ENCODE results near the gene CRNKL1. TPM values are rescaled to one million over a fixed set of nuclear protein-coding genes. Genes with fewer than 3 reads are reported as not detected.

The CRNKL1 gene
- 5.9 and 6.7 TPM in 2 replicates for total RNA-seq (2022)
- percentile 55 among the genes with signal in this experiment for Bru-seq, nascent RNA
- BruChase-seq, experiment 1, labeled RNA remaining after a 6-hour chase = percentile 57 among the genes with signal in this experiment
- percentile 59 among the genes with signal in this experiment for BruChase-seq, experiment 2, labeled RNA remaining after a 2-hour chase
- long read RNA-seq, full-length matches to known transcripts = 11 of 19 reads
- long read RNA-seq, partial matches to known transcripts = 1 of 19 reads
- long read RNA-seq, other reads (novel, unspliced or antisense) = 7 of 19 reads

DNA sequence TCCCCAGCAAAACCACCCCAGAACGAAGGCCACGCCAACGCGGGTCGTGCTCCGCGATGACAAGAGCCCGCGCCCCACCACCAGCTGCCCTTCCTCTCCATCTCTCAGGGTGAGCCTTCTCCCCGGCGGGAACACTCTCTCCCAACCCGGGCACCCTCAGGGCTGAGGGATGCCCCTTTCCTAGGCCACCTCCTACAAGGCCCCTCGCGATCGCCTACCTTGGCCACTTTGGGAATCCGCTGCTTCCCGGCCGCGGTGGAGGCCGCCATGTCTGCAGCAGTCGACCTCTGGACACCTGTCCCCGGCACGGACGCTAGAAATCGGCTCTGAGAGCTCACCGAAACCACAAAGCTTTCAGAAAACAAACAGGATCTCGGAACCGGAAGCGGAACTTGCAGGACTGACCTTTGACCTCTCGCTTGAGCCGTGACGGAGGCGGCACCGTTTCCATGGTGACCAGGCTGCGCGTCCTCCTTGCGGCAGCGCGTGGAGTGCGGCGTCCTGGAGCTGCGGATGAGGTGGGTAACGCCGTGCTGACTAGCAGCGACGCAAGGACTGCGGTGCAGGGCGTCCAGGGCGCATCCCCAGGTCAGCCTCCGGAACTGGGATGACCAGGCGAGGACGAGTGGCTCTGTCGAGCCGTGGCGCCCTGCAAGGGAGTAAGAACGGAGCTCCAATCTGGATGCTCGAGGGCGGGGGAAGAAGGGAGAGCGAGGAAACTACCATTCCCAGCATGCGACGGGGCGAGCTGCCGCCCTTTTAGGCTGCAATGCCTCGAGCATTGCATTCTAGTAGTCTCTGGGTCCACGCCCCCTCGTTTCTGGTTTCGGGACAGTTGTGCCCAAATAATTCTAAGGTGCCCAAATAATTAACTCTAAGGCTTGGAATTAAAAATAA lies at the start of gene CRNKL1, which contains the start of gene CFAP61:
TSS of gene CRNKL1 (minus strand) at position 393 of the 897 bp plus-strand sequence. CDS start at position 269, 124 bp downstream.
TSS of gene CFAP61 (plus strand) at position 459 of the 897 bp plus-strand sequence. CDS start 4,122 bp downstream, outside the sequence.
- TF ChIP-seq, protein P1, sequence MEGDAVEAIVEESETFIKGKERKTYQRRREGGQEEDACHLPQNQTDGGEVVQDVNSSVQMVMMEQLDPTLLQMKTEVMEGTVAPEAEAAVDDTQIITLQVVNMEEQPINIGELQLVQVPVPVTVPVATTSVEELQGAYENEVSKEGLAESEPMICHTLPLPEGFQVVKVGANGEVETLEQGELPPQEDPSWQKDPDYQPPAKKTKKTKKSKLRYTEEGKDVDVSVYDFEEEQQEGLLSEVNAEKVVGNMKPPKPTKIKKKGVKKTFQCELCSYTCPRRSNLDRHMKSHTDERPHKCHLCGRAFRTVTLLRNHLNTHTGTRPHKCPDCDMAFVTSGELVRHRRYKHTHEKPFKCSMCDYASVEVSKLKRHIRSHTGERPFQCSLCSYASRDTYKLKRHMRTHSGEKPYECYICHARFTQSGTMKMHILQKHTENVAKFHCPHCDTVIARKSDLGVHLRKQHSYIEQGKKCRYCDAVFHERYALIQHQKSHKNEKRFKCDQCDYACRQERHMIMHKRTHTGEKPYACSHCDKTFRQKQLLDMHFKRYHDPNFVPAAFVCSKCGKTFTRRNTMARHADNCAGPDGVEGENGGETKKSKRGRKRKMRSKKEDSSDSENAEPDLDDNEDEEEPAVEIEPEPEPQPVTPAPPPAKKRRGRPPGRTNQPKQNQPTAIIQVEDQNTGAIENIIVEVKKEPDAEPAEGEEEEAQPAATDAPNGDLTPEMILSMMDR (IDR thresholded peaks at IDR 0.05; ENCODE audit: unreplicated experiment) = no peak
- intact Hi-C loops (cut with micrococcal nuclease; ENCODE audit: unreplicated experiment) = no loop called here
- peak within 1 kb of the TSS; percentile 94 for H3K27ac Mint-ChIP-seq (ENCODE audit: unreplicated experiment)
- H3K4me1 Mint-ChIP-seq (ENCODE audit: low read depth, unreplicated experiment) = no peaks in the 10 kb centered on the region
- BruUV-seq (replicated peaks) = no TSS peak
- CTCF ChIA-PET = interaction anchor here (0.6 kb wide), 2 partner anchors 294 to 1260 kb away, joined by 3 read pairs; no protein-coding TSS in a partner anchor
- H3K27me3 Mint-ChIP-seq (ENCODE audit: unreplicated experiment) = no peaks in the 10 kb centered on the region
- peak within 1 kb of the TSS; percentile 99 for H3K4me3 Mint-ChIP-seq (ENCODE audit: low read depth, unreplicated experiment)
- no peaks in the 10 kb centered on the region for H3K9me3 Mint-ChIP-seq (ENCODE audit: low read depth, unreplicated experiment)
- H3K36me3 Mint-ChIP-seq (ENCODE audit: insufficient read depth, unreplicated experiment) = peaks cover 27% of the 10 kb centered on the region
- peak; percentile 79 for DNase-seq

DNA sequence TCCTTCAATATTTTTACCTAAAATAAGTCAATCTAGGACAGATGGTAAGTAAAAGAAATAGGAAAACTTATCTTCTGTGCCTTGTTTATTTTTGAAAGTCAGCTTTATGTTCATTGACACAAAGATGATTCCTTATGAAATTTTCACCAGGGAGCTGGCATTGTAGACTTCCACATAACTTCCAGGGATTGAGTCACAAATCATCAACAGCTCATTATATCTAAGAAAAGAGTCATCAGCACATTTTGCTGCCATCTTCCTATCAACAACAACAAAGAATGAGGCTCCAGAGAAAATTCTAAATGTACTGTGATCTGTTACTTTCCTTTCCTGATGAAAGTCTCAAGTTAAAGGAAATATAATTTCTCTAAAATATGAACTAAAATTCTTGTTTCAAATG lies 48.6 kb upstream of the CRNKL1 start:
- TF ChIP-seq, protein P1 (IDR thresholded peaks at IDR 0.05; ENCODE audit: unreplicated experiment) = no peak
- H3K27me3 Mint-ChIP-seq (ENCODE audit: unreplicated experiment) = peaks cover 37% of the 10 kb centered on the region
- CTCF ChIA-PET = no interaction called here
- H3K4me3 Mint-ChIP-seq (ENCODE audit: low read depth, unreplicated experiment) = no peak overlapping the region
- intact Hi-C loops (cut with micrococcal nuclease; ENCODE audit: unreplicated experiment) = no loop called here
- no peaks in the 10 kb centered on the region for H3K36me3 Mint-ChIP-seq (ENCODE audit: insufficient read depth, unreplicated experiment)
- no peak overlapping the region for H3K27ac Mint-ChIP-seq (ENCODE audit: unreplicated experiment)
- DNase-seq = no peak
- no peaks in the 10 kb centered on the region for H3K4me1 Mint-ChIP-seq (ENCODE audit: low read depth, unreplicated experiment)
- H3K9me3 Mint-ChIP-seq (ENCODE audit: low read depth, unreplicated experiment) = no peaks in the 10 kb centered on the region
- BruUV-seq (replicated peaks) = no TSS peak

DNA sequence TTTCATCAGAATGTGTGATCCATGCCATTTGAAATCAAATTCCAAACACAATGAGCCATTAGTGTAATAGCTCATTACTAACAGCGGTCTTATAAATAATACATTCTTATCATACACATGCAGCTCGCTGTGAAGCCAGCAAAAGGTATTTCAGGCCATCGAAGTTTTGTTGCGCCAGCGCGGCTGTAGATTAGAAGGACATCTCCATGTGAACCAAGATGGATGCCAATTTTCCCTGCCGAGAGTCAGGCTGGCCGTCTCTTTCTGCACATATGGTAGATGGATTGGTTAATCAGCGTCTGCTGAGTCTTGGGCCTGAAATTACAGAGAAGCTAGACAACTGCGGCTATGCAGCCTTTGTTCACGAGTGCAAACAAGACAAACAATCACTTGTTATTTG lies 44.2 kb upstream of the CRNKL1 start:
- Mint-ChIP-seq H3K27me3 (ENCODE audit: unreplicated experiment) (peaks cover 11% of the 10 kb centered on the region), H3K27ac (ENCODE audit: unreplicated experiment) (no peak overlapping the region), H3K4me3 (ENCODE audit: low read depth, unreplicated experiment) (no peak overlapping the region), H3K36me3 (ENCODE audit: insufficient read depth, unreplicated experiment) (no peaks in the 10 kb centered on the region), H3K4me1 (ENCODE audit: low read depth, unreplicated experiment) (no peaks in the 10 kb centered on the region), H3K9me3 (ENCODE audit: low read depth, unreplicated experiment) (no peaks in the 10 kb centered on the region)
- CTCF ChIA-PET = no interaction called here
- TF ChIP-seq, protein P1 (IDR thresholded peaks at IDR 0.05; ENCODE audit: unreplicated experiment) = no peak
- DNase-seq = no peak
- intact Hi-C loops (cut with micrococcal nuclease; ENCODE audit: unreplicated experiment) = no loop called here
- BruUV-seq (replicated peaks) = no TSS peak

DNA sequence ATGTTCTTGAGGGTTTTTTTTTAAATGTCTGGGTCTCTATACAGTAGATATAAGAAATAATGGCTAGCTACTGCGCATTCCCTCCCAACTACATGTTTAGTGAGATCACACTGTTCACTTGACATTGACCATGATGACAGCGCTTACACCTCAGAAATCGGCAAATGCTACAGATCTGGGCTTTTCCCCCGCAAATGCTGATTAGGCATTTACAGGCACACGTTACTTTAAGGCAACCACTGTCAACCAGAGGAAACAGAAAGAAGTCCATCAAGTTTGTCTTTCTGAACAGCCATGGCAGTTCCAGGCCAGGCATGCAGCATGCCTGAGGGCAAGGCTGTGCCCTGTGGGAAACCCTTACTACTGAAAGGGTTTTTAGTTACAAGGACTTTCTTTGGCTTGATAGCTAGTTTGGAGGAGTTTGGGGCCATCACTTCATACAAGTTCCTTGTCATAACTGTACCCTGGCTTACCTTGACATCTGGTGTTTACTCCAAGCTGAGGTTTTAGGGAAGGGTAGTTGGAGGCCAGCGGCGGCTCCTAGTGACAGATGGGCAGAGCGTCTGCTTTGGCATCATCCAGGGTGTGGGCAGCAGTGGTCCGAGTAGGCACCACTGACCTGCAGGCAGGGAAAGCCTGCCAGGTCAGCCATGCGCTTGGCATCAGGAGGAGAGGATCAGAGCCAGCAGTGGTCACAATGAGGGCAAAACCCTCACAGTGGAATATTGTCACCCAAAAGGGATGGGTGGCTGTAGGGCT lies 43.0 kb upstream of the CRNKL1 start:
- Mint-ChIP-seq H3K36me3 (ENCODE audit: insufficient read depth, unreplicated experiment) (no peaks in the 10 kb centered on the region), H3K4me3 (ENCODE audit: low read depth, unreplicated experiment) (no peak overlapping the region), H3K4me1 (ENCODE audit: low read depth, unreplicated experiment) (no peaks in the 10 kb centered on the region), H3K27ac (ENCODE audit: unreplicated experiment) (no peak overlapping the region), H3K27me3 (ENCODE audit: unreplicated experiment) (peaks cover 16% of the 10 kb centered on the region), H3K9me3 (ENCODE audit: low read depth, unreplicated experiment) (no peaks in the 10 kb centered on the region)
- TF ChIP-seq, protein P1 (IDR thresholded peaks at IDR 0.05; ENCODE audit: unreplicated experiment) = no peak
- no TSS peak for BruUV-seq (replicated peaks)
- intact Hi-C loops (cut with micrococcal nuclease; ENCODE audit: unreplicated experiment) = no loop called here
- CTCF ChIA-PET = no interaction called here
- no peak for DNase-seq

Data from Calu3 (cell line).